HEK293 (cell line): ENCODE results near the gene PTPMT1.

Experiments used
- CTCF ChIA-PET: fragments of 350-600 bp; formaldehyde crosslinking; extraction: SDS; loops from one replicate; lab custom pipeline; 2021; ENCODE audit warnings: antibody characterized with exemption; lab: Yijun Ruan, JAX
- POLR2A ChIA-PET: fragments of 300-600 bp; formaldehyde crosslinking; extraction: SDS; loops from one replicate; lab custom pipeline; 2020; ENCODE audit warnings: antibody characterized with exemption, inconsistent platforms; lab: Yijun Ruan, JAX
- H3K27ac ChIP-seq: fragments of 200-500 bp; sonication (Bioruptor generic); 2 replicates; pipeline ENCODE4 v1.5.1; 2014; ENCODE audit warnings: low read depth, low read length, control low read depth, inconsistent platforms; ENCODE audit errors: extremely low read depth
- H3K36me3 ChIP-seq, 2 experiments: fragments of 200-500 bp in 1 of 2; sonication (Bioruptor generic) in 1 of 2; 1 replicate in 1 of 2; 2 replicates in 1 of 2; pipeline ENCODE4 v1.5.1; 2014 to 2017; ENCODE audit warnings: inconsistent platforms in 2 of 2, low read length in 2 of 2; ENCODE audit not compliant: control insufficient read depth in 2 of 2, insufficient read depth in 1 of 2
- H3K4me1 ChIP-seq: fragments of 200-500 bp; sonication (Bioruptor generic); 2 replicates; pipeline ENCODE4 v1.5.1; 2014; ENCODE audit warnings: mild to moderate bottlenecking, low read length, inconsistent platforms; ENCODE audit not compliant: control insufficient read depth, insufficient read depth
- H3K4me3 ChIP-seq: 2 replicates; pipeline ENCODE4 v1.5.1; 2011; ENCODE audit warnings: low read depth, mild to moderate bottlenecking, control low read depth, low read length, moderate library complexity
- H3K9me3 ChIP-seq: fragments of 200-500 bp; sonication (Bioruptor generic); 2 replicates; pipeline ENCODE4 v1.5.1; 2014; ENCODE audit warnings: low read depth, low read length, inconsistent platforms; ENCODE audit not compliant: control insufficient read depth, insufficient read depth
- BCL11B ChIP-seq: fragments of 450-650 bp; formaldehyde crosslinking; IDR thresholded peaks from 2 replicates; pipeline ENCODE4 v1.5.1; 2016; ENCODE audit warnings: low read depth, missing biosample characterization, missing genetic modification characterization
- MYNN ChIP-seq: fragments of 450-650 bp; formaldehyde crosslinking; IDR thresholded peaks from 2 replicates; pipeline ENCODE4 v1.5.1; 2016; ENCODE audit warnings: missing biosample characterization, missing genetic modification characterization, borderline replicate concordance
- OSR2 ChIP-seq: fragments of 450-650 bp; formaldehyde crosslinking; IDR thresholded peaks from 2 replicates; pipeline ENCODE4 v1.5.1; 2016; ENCODE audit warnings: missing biosample characterization, missing genetic modification characterization
- SETDB1 ChIP-seq: IDR thresholded peaks from one replicate; pipeline ENCODE4 v1.6.1; 2017; ENCODE audit warnings: mild to moderate bottlenecking, low read length, moderate library complexity, mixed read lengths; ENCODE audit not compliant: insufficient read length
- TCF7L2 ChIP-seq: IDR thresholded peaks from 2 replicates; pipeline ENCODE4 v1.6.1; 2011; ENCODE audit warnings: low read depth, mild to moderate bottlenecking, inconsistent platforms, low read length, moderate library complexity, borderline replicate concordance
- TRIM28 ChIP-seq: IDR thresholded peaks from 2 replicates; pipeline ENCODE4 v1.6.1; 2011; ENCODE audit warnings: low read length, control low read depth, borderline replicate concordance
- YY1 ChIP-seq: fragments of 450-650 bp; formaldehyde crosslinking; IDR thresholded peaks from 2 replicates; pipeline ENCODE4 v1.5.1; 2018; ENCODE audit warnings: missing biosample characterization, missing genetic modification characterization
- ZBTB8A ChIP-seq: fragments of 450-650 bp; formaldehyde crosslinking; IDR thresholded peaks from 2 replicates; pipeline ENCODE4 v1.5.1; 2016; ENCODE audit warnings: missing biosample characterization, missing genetic modification characterization
- ZNF132 ChIP-seq: fragments of 450-650 bp; formaldehyde crosslinking; IDR thresholded peaks from 2 replicates; pipeline ENCODE4 v1.5.1; 2017; ENCODE audit warnings: missing biosample characterization, missing genetic modification characterization, borderline replicate concordance
- ZNF138 ChIP-seq: fragments of 450-650 bp; formaldehyde crosslinking; IDR thresholded peaks from 2 replicates; pipeline ENCODE4 v1.5.1; 2016; ENCODE audit warnings: missing biosample characterization, missing genetic modification characterization, borderline replicate concordance
- ZNF146 ChIP-seq: fragments of 450-650 bp; formaldehyde crosslinking; IDR thresholded peaks from 2 replicates; pipeline ENCODE4 v1.5.1; 2016; ENCODE audit warnings: missing biosample characterization, missing genetic modification characterization
- ZNF214 ChIP-seq: fragments of 450-650 bp; formaldehyde crosslinking; IDR thresholded peaks from 2 replicates; pipeline ENCODE4 v1.5.1; 2017; ENCODE audit warnings: missing biosample characterization, mild to moderate bottlenecking, missing genetic modification characterization, borderline replicate concordance
- ZNF274 ChIP-seq, 2 experiments: fragments of 200-500 bp in 1 of 2; fragments of 450-650 bp in 1 of 2; sonication (Bioruptor generic) in 1 of 2; formaldehyde crosslinking in 1 of 2; IDR thresholded peaks; 2 replicates each; pipeline versions ENCODE4 v1.5.1 to v1.6.1; 2014 to 2016; ENCODE audit warnings: borderline replicate concordance in 1 of 2, inconsistent platforms in 1 of 2, low read length in 1 of 2, missing biosample characterization in 1 of 2, missing genetic modification characterization in 1 of 2
- ZNF404 ChIP-seq: fragments of 450-650 bp; formaldehyde crosslinking; IDR thresholded peaks from 2 replicates; pipeline ENCODE4 v1.5.1; 2017; ENCODE audit warnings: missing biosample characterization, missing genetic modification characterization
- ZNF510 ChIP-seq: fragments of 450-650 bp; formaldehyde crosslinking; IDR thresholded peaks from 2 replicates; pipeline ENCODE4 v1.5.1; 2018; ENCODE audit warnings: mild to moderate bottlenecking, missing genetic modification characterization, missing biosample characterization; ENCODE audit not compliant: insufficient replicate concordance
- ZNF596 ChIP-seq: fragments of 450-650 bp; IDR thresholded peaks from 2 replicates; pipeline ENCODE4 v1.5.0; 2018; ENCODE audit warnings: missing biosample characterization, mild to moderate bottlenecking, missing genetic modification characterization, moderate library complexity
- ZNF610 ChIP-seq: fragments of 450-650 bp; formaldehyde crosslinking; IDR thresholded peaks from 2 replicates; pipeline ENCODE4 v1.5.1; 2016; ENCODE audit warnings: missing biosample characterization, missing genetic modification characterization, borderline replicate concordance
- ZNF626 ChIP-seq: fragments of 450-650 bp; sonication (Bioruptor Pico); formaldehyde crosslinking; IDR thresholded peaks from 2 replicates; pipeline ENCODE4 v1.5.1; 2018; ENCODE audit warnings: missing biosample characterization, missing genetic modification characterization, inconsistent platforms
- ZNF670 ChIP-seq: fragments of 450-650 bp; formaldehyde crosslinking; IDR thresholded peaks from 2 replicates; pipeline ENCODE4 v1.5.1; 2016; ENCODE audit warnings: missing biosample characterization, missing genetic modification characterization, low read depth
- ZNF677 ChIP-seq: fragments of 450-650 bp; IDR thresholded peaks from 2 replicates; pipeline ENCODE4 v1.5.0; 2018; ENCODE audit warnings: missing biosample characterization, mild to moderate bottlenecking, missing genetic modification characterization, moderate library complexity
- ZSCAN23 ChIP-seq: fragments of 450-650 bp; formaldehyde crosslinking; IDR thresholded peaks from 2 replicates; pipeline ENCODE4 v1.5.1; 2016; ENCODE audit warnings: missing biosample characterization, missing genetic modification characterization
- ZSCAN4 ChIP-seq: fragments of 450-650 bp; formaldehyde crosslinking; IDR thresholded peaks from 2 replicates; pipeline ENCODE4 v1.5.1; 2017; ENCODE audit warnings: missing biosample characterization, missing genetic modification characterization
- TF ChIP-seq, protein P1 (sequence below): fragments of 450-650 bp; formaldehyde crosslinking; conservative IDR thresholded peaks from 2 replicates; pipeline ENCODE4 v1.5.1; 2016; ENCODE audit warnings: low read depth, missing biosample characterization, missing genetic modification characterization
- TF ChIP-seq, protein P2 (sequence below): fragments of 450-650 bp; formaldehyde crosslinking; IDR thresholded peaks from 2 replicates; pipeline ENCODE4 v1.5.1; 2016; ENCODE audit warnings: missing biosample characterization, missing genetic modification characterization
- TF ChIP-seq, protein P3 (sequence below): fragments of 450-650 bp; formaldehyde crosslinking; optimal IDR thresholded peaks from 2 replicates; pipeline ENCODE3; 2016; ENCODE audit warnings: missing biosample characterization, mild to moderate bottlenecking, missing genetic modification characterization
- TF ChIP-seq, protein P4 (sequence below): fragments of 450-650 bp; formaldehyde crosslinking; IDR thresholded peaks from 2 replicates; pipeline ENCODE4 v1.5.1; 2016; ENCODE audit warnings: missing biosample characterization, missing genetic modification characterization

The PTPMT1 gene

DNA sequence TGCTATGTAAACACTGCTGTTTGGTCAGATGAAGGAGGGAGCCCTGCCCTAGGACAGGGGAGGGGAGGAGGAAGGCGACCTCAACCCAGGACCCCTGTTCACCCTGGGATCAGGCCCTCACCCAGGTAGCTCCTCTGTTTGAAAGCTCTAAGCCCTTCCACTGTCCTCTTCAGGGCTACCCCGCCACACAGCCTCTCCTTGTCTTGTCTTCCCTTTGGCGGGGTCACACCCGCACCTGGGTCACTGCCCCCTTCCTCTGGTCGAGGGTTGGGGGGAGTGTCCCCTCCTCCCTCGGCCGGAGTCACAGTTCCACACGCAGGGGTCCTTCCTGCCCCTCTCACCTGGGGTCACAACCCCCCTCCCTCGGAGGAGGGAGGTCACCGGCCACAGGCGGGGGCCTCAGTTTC lies 463 bp upstream of the PTPMT1 start:
- H3K4me3 ChIP-seq, result peak overlapping the region; percentile 80
- POLR2A ChIA-PET, result interaction anchor here (0.6 to 5.0 kb wide), 4 partner anchors 12 to 283 kb away, joined by 3 to 31 read pairs (median 9); partner anchors contain the start of genes CELF1, KBTBD4, NDUFS3 and NUP160
- peak overlapping the region; percentile 93 for H3K27ac ChIP-seq
- H3K36me3 ChIP-seq, result peaks cover 7 to 17% of the 10 kb centered on the region in 2 experiments; a peak in 2 of 3 replicates
- CTCF ChIA-PET, result interaction anchor here (0.7 to 4.1 kb wide), 5 partner anchors 12 to 350 kb away, joined by 3 to 16 read pairs (median 4); partner anchors contain the start of genes CELF1 and DDB2
- H3K4me1 ChIP-seq, result no peaks in the 10 kb centered on the region
- no peaks in the 10 kb centered on the region for H3K9me3 ChIP-seq
- TF ChIP-seq ZNF132 (tag by site-specific recombination) (no peak), ZNF274 (IDR thresholded peaks at IDR 0.05; ENCODE audit: low read length) (no peak), ZNF274 (tag by site-specific recombination; IDR thresholded peaks at IDR 0.05; ENCODE audit: borderline replicate concordance) (no peak), ZNF677 (tag by site-specific recombination) (no peak), ZSCAN23 (tag by site-specific recombination) (no peak), ZSCAN4 (tag by site-specific recombination) (no peak), OSR2 (tag by site-specific recombination) (no peak), ZNF610 (no peak), ZNF510 (no peak), ZBTB8A (tag by site-specific recombination) (no peak), ZNF596 (tag by site-specific recombination) (no peak), ZNF146 (tag by site-specific recombination) (no peak), ZNF670 (tag by site-specific recombination) (no peak), ZNF214 (no peak), ZNF138 (tag by site-specific recombination) (no peak), SETDB1 (no peak), MYNN (tag by site-specific recombination) (no peak), TRIM28 (no peak), BCL11B (peak; percentile 42; the same call in 1 of the 2 replicates), TCF7L2 (no peak), YY1 (tag by site-specific recombination) (no peak), ZNF626 (tag by site-specific recombination) (no peak), ZNF404 (no peak)
- TF ChIP-seq, protein P1, sequence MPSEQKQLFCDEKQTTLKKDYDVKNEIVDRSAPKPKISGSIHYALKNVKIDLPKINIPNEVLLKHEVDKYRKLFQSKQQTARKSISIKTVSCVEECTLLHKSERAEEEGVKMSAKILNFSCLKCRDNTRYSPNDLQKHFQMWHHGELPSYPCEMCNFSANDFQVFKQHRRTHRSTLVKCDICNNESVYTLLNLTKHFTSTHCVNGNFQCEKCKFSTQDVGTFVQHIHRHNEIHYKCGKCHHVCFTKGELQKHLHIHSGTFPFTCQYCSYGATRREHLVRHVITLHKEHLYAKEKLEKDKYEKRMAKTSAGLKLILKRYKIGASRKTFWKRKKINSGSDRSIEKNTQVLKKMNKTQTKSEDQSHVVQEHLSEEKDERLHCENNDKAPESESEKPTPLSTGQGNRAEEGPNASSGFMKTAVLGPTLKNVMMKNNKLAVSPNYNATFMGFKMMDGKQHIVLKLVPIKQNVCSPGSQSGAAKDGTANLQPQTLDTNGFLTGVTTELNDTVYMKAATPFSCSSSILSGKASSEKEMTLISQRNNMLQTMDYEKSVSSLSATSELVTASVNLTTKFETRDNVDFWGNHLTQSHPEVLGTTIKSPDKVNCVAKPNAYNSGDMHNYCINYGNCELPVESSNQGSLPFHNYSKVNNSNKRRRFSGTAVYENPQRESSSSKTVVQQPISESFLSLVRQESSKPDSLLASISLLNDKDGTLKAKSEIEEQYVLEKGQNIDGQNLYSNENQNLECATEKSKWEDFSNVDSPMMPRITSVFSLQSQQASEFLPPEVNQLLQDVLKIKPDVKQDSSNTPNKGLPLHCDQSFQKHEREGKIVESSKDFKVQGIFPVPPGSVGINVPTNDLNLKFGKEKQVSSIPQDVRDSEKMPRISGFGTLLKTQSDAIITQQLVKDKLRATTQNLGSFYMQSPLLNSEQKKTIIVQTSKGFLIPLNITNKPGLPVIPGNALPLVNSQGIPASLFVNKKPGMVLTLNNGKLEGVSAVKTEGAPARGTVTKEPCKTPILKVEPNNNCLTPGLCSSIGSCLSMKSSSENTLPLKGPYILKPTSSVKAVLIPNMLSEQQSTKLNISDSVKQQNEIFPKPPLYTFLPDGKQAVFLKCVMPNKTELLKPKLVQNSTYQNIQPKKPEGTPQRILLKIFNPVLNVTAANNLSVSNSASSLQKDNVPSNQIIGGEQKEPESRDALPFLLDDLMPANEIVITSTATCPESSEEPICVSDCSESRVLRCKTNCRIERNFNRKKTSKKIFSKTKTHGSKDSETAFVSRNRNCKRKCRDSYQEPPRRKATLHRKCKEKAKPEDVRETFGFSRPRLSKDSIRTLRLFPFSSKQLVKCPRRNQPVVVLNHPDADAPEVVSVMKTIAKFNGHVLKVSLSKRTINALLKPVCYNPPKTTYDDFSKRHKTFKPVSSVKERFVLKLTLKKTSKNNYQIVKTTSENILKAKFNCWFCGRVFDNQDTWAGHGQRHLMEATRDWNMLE (tag by site-specific recombination), result no peak
- TF ChIP-seq, protein P2, sequence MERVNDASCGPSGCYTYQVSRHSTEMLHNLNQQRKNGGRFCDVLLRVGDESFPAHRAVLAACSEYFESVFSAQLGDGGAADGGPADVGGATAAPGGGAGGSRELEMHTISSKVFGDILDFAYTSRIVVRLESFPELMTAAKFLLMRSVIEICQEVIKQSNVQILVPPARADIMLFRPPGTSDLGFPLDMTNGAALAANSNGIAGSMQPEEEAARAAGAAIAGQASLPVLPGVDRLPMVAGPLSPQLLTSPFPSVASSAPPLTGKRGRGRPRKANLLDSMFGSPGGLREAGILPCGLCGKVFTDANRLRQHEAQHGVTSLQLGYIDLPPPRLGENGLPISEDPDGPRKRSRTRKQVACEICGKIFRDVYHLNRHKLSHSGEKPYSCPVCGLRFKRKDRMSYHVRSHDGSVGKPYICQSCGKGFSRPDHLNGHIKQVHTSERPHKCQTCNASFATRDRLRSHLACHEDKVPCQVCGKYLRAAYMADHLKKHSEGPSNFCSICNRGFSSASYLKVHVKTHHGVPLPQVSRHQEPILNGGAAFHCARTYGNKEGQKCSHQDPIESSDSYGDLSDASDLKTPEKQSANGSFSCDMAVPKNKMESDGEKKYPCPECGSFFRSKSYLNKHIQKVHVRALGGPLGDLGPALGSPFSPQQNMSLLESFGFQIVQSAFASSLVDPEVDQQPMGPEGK (tag by site-specific recombination), result peak; percentile 69
- TF ChIP-seq, protein P3, sequence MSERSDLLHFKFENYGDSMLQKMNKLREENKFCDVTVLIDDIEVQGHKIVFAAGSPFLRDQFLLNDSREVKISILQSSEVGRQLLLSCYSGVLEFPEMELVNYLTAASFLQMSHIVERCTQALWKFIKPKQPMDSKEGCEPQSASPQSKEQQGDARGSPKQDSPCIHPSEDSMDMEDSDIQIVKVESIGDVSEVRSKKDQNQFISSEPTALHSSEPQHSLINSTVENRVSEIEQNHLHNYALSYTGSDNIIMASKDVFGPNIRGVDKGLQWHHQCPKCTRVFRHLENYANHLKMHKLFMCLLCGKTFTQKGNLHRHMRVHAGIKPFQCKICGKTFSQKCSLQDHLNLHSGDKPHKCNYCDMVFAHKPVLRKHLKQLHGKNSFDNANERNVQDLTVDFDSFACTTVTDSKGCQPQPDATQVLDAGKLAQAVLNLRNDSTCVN (tag by site-specific recombination), result no peak
- TF ChIP-seq, protein P4, sequence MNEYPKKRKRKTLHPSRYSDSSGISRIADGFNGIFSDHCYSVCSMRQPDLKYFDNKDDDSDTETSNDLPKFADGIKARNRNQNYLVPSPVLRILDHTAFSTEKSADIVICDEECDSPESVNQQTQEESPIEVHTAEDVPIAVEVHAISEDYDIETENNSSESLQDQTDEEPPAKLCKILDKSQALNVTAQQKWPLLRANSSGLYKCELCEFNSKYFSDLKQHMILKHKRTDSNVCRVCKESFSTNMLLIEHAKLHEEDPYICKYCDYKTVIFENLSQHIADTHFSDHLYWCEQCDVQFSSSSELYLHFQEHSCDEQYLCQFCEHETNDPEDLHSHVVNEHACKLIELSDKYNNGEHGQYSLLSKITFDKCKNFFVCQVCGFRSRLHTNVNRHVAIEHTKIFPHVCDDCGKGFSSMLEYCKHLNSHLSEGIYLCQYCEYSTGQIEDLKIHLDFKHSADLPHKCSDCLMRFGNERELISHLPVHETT (tag by site-specific recombination), result no peak
